Cardiac muscle cell (in vitro differentiated cells and primary cell): ENCODE data around the gene DOCK1. TPM values are rescaled to one million over a fixed set of nuclear protein-coding genes. Genes with fewer than 3 reads are reported as not detected.
"Not testable (repeated sequence)": the region's sequence is repeated elsewhere in the genome, so short reads cannot be mapped to it uniquely, and the experiment has no call there.

Experiments used
- DNase-seq, 2 donors: peaks; one replicate each; pipeline versions ENCODE4 v3.0.0 to v3.0.0-alpha.2; 2010 to 2017; ENCODE audit warnings: low read depth in 1 of 2, low spot score in 1 of 2
- H3K27ac ChIP-seq: fragments of 200-600 bp; sonication (generic); 2 replicates; pipeline ENCODE4 v1.5.1; 2016
- H3K27me3 ChIP-seq: fragments of 200-600 bp; sonication (generic); 2 replicates; pipeline ENCODE4 v1.6.0; 2016; ENCODE audit warnings: control low read depth
- H3K36me3 ChIP-seq: fragments of 200-600 bp; sonication (generic); 2 replicates; pipeline ENCODE4 v1.5.1; 2016; ENCODE audit warnings: control low read depth
- H3K4me1 ChIP-seq: fragments of 200-600 bp; sonication (generic); 2 replicates; pipeline ENCODE4 v1.8.1; 2017; ENCODE audit warnings: low read depth, mild to moderate bottlenecking, mixed run types
- H3K4me3 ChIP-seq: fragments of 200-600 bp; sonication (generic); 2 replicates; pipeline ENCODE4 v1.5.1; 2016; ENCODE audit warnings: mild to moderate bottlenecking
- H3K9me3 ChIP-seq: fragments of 200-600 bp; sonication (generic); 2 replicates; pipeline ENCODE4 v1.5.1; 2017; ENCODE audit warnings: low read depth, mild to moderate bottlenecking, control low read depth
- CTCF ChIP-seq: IDR thresholded peaks from 2 replicates; pipeline ENCODE4 v1.5.1; 2012; ENCODE audit warnings: low read depth, mild to moderate bottlenecking, low read length
- polyA plus RNA-seq: library from polyadenylated mRNA; unstranded; fragments of >200 nt; fragmentation: Nextera tagmentation; extraction: Ambion mirVana; gene quantifications from 2 replicates; pipeline ENCODE4 v1.2.1, GENCODE V29; 2016
- total RNA-seq: library from RNA; depleted of rRNA; stranded (reverse); fragments of >200 nt; gene quantifications from 2 replicates; pipeline ENCODE4 v1.2.3, GENCODE V29; 2016

Gene DOCK1
- total and polyA plus RNA-seq, 2 experiments from 2014 or later, result 15.0 to 30.6 TPM

- no peak for TF ChIP-seq CTCF
- Histone ChIP-seq H3K36me3 (no peaks in the 10 kb centered on the region), H3K4me1 (peaks cover 15% of the 10 kb centered on the region), H3K4me3 (no peak overlapping the region), H3K27ac (no peak overlapping the region), H3K27me3 (no peaks in the 10 kb centered on the region), H3K9me3 (no peaks in the 10 kb centered on the region)
- no peak for DNase-seq
These were observed 387.7 kb downstream of the DOCK1 start for GRCh38 chr10:127292888-127293287.

GRCh38 chr10:127293640-127294039 is 388.4 kb downstream of the DOCK1 start:
- no peak overlapping the region for H3K27ac ChIP-seq
- no peaks in the 10 kb centered on the region for H3K36me3 ChIP-seq
- H3K27me3 ChIP-seq, result no peaks in the 10 kb centered on the region
- TF ChIP-seq CTCF, result no peak
- no peak for DNase-seq
- H3K4me3 ChIP-seq, result no peak overlapping the region
- peaks cover 15% of the 10 kb centered on the region for H3K4me1 ChIP-seq
- H3K9me3 ChIP-seq, result no peaks in the 10 kb centered on the region

GRCh38 chr10:127296696-127297095 is 391.5 kb downstream of the DOCK1 start:
- H3K27me3 ChIP-seq, result no peaks in the 10 kb centered on the region
- no peak for DNase-seq
- no peak overlapping the region for H3K27ac ChIP-seq
- no peaks in the 10 kb centered on the region for H3K9me3 ChIP-seq
- no peak for TF ChIP-seq CTCF
- H3K36me3 ChIP-seq, result no peaks in the 10 kb centered on the region
- H3K4me1 ChIP-seq, result peaks cover 18% of the 10 kb centered on the region
- H3K4me3 ChIP-seq, result no peak overlapping the region

GRCh38 chr10:127298381-127298780 is 393.2 kb downstream of the DOCK1 start:
- Histone ChIP-seq H3K9me3 (no peaks in the 10 kb centered on the region), H3K36me3 (no peaks in the 10 kb centered on the region), H3K4me1 (peaks cover 15% of the 10 kb centered on the region), H3K27me3 (no peaks in the 10 kb centered on the region), H3K27ac (no peak overlapping the region), H3K4me3 (no peak overlapping the region)
- TF ChIP-seq CTCF, result no peak
- DNase-seq, result no peak

- peaks cover 15% of the 10 kb centered on the region for H3K4me1 ChIP-seq
- H3K36me3 ChIP-seq, H3K27ac ChIP-seq, H3K4me3 ChIP-seq, H3K27me3 ChIP-seq, DNase-seq, H3K9me3 ChIP-seq: not testable (repeated sequence)
These were observed 394.0 kb downstream of the DOCK1 start for GRCh38 chr10:127299192-127299591.

GRCh38 chr10:127299956-127300689 is 394.9 kb downstream of the DOCK1 start:
- DNase-seq, result no peak
- Histone ChIP-seq H3K27ac (no peak overlapping the region), H3K36me3 (no peaks in the 10 kb centered on the region)

More at GRCh38 chr10:127299956-127300689, 394.9 kb downstream of the DOCK1 start:
- Histone ChIP-seq H3K4me3 (no peak overlapping the region), H3K27me3 (no peaks in the 10 kb centered on the region), H3K9me3 (no peaks in the 10 kb centered on the region), H3K4me1 (peaks cover 15% of the 10 kb centered on the region)
- no peak for TF ChIP-seq CTCF
